ENCODE data around the gene NTPCR.
"Not testable (repeated sequence)": the region's sequence is repeated elsewhere in the genome, so short reads cannot be mapped to it uniquely, and the experiment has no call there.

NTPCR gene

GRCh38 chr1:232987046-232987773, 36.8 kb downstream of the NTPCR start:
- no peak for DNase-seq

DNA sequence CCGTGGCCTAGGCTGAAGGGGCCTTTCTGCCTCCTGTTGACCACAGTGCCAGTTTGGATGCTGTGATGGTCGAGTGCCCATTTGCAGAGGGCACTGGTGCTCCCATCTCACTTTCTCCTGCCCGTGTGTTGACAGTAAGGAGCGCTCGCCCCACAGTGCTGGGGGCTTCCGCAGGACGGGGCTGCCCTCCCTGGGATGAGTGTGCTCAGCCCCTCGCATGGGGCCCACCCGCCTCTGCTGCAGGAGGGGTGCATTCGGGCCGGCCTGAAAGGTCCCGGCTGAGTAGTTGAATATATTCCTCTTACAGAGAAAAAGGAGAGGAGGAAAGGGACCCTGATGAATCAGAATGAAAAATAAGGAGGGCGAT, 37.3 kb downstream of the NTPCR start:
- no peak for DNase-seq

GRCh38 chr1:232988572-232989040, 38.2 kb downstream of the NTPCR start:
- DNase-seq = no peak

- DNase-seq = no peak
Measured at GRCh38 chr1:232990176-232991128, 40.0 kb downstream of the NTPCR start.

DNA sequence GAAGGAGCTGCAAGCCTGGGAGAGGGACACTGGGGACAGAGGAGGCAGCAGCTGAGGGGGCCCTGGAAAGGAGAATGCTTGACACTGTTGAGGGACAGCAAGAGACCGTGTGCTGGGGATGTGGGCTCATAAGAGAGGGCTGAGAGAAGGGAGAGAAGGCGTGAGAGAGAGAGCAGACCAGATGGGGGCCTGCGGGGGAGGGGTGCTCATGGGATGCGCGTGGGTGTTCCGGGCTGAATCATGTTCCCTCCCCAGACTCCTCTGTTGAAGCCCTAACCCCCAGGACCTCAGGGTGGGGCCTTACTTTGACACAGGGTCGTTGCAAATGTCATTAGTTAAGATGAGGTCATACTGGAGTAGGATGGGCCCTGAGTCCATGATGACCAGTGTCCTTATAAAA, 40.8 kb downstream of the NTPCR start:
- DNase-seq = no peak

DNA sequence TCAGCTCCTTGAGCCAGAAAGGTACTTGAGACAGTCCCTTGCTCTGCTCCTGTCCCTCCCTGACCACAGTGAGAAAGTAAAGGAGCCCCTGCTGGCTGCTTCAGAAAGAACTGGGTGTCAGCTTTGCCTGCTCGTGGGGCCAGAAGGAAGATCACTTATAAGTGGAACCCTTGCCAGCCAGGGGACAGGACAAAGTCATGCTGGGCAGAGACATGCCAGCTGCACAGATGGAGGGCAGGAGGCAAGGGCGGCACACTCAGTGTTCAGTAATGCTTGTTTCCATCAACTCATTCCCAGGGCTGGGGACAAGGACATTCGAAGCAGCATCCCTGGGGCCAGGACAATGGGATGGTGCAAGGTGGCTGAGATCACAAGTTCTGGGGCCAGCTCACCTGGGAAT, 41.8 kb downstream of the NTPCR start:
- no peak for DNase-seq

DNA sequence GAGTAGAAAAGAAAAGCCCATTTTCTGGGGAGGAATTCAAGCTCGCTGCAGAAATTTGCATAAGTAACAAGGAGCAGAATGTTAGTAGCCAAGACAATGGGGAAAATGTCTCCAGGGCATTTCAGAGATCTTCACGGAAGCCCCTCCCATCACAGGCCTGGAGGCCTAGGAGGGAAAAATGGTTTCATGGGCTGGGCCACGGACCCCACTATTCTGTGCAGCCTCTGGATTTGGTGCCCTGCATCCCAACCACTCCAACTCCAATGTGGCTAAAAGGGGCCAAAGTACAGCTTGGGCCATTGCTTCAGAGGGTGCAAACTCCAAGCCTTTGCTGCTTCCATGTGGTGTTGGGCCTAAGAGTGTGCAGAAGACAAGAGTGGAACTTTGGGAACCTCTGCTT, 43.1 kb downstream of the NTPCR start:
- no peak for DNase-seq

DNA sequence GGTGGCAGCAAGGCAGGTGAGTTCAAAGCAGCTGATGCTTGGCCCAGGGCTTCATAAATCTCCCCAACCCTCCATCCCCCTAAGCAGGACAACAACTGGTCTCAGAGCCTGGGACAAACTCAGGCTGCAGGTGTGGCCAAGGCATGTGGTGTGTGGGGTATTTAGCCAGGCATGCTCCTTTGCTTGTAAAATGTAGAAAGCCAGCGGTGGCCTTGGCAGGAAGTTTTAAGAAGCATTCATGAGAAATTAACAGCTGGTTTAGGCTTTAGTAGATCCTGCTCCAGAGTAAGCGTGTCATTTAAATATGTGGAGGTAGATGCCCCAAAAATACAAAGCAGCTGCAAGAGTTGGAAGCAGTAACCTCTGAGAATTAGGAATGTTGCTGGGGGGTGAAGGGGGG, 44.8 kb downstream of the NTPCR start:
- no peak for DNase-seq

DNA sequence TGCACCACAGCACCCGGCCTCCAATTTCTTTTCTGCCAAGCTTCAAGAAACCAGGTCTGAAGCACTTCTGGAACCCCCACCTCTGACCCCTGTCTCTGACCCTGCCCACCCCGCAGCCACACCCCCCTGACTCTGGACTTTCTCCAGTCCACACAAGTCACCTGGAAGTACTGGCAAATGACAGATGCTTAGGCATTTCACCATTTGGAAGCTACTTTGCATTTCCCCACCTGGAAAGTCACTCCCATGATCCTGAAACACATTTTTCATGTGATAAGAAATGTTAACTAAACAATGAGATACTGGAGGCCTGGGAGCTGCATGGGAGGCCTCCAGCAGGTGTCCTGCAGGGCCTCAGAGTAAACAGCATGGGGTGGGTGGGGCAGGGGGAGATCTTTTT, 45.7 kb downstream of the NTPCR start:
- DNase-seq = no peak

DNA sequence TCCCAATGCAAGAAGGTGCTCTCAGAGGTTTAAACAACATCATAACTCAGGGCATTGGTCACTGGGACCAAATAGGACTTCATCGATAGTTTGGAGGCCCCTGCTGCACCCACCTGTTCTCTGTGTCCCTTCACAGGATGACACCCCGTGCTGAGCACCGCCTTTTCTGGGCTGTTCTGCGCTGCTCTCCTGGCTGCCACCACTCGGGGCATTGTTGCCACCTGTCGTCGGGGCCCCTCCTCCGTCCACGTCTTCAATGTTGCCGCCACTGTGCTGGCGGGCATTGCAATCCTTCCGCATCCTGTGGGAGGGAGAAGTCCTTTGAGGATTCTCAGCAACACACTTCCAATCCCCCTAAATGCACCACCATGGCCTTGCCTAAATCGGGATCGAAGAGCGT, 47.7 kb downstream of the NTPCR start:
- DNase-seq = no peak

GRCh38 chr1:232998646-232999045, 48.2 kb downstream of the NTPCR start:
- DNase-seq = no peak

- DNase-seq = no peak
Measured at GRCh38 chr1:232999956-233000625, 49.7 kb downstream of the NTPCR start.

GRCh38 chr1:233003638-233004037, 53.2 kb downstream of the NTPCR start:
- not testable (repeated sequence) for DNase-seq

- peak; percentile 48 for DNase-seq
Measured at GRCh38 chr1:233004451-233004850, 54.0 kb downstream of the NTPCR start.

DNA sequence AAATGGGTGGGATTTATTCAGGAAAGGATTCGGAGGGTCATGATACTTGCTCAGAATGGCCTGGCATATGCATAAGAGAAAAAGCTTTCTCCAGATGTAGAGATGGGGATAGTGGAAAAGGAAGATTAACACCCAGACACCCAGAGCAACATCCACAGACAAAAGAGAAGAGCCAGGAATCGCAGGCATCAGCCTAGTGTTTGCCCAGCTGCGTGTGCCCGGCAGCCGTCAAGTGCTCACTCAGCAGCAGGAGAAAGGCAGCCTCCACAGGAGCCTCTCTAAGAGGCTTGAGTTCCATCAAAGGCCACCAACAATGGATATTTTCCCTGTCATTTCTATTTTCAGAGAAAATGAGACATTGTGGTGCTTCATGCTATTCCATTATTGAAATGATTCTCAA, 54.7 kb downstream of the NTPCR start:
- peak; percentile 89 for DNase-seq

DNA sequence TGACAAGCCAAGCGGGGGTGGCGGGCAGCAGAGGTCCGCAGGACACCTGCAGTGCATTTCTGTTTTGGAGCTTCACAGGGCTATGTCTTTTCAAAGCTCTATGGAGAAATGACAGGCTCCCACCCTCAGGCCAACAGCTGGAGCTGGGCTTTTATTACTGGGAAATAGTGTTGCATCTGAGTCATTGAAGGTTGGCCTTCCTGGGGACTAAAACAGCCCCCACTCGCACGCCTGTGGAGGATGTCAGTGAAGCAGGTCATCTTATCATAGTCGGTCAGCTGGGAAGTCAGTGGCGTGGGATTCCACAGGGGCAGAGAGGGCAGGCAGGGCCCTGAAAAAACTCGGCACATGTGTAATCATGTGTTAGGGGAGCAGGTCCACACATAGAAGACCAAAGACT, 55.3 kb downstream of the NTPCR start:
- DNase-seq = peak; percentile 48

- no peak for DNase-seq
Measured at GRCh38 chr1:233006108-233006507, 55.7 kb downstream of the NTPCR start.

DNA sequence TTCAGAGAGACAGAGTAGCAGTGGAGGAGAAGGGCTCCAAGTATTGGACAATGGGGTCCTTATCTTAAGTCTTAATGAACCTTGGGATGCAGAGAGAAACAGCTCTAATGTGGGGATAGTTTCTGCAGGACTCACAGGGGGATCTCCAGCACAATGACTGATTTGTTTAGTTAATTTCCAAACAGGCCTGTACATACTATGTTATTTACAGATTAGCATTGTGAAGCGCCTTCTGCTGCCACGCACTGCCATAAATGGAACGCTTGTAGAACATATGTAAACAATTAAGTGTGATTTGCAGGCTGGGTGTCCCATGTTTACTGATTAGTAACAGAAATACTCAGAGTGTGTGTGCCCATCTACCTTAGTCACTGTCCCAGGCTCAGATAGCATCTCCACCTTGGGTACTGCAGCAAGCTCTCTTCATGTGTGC, 56.1 kb downstream of the NTPCR start:
- DNase-seq = peak; percentile 7

DNA sequence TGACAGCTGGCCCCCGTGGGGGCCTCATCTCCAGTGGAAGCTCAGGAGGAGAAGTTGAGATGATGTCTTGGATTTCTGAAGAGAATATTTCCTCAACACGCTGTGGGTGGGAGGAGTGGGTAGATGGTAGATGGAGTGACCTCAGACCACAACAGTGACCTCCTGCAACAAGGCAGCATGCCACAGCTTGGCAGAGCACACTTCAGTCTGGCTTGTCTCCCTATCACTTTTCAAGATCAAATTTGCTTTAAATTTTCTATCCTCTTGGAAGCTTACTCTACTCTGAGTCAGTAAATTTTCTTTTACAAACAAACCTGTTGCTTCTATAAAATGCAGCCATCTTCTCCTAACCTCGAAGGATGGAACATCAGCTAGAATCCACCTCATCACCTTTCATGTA, 59.7 kb downstream of the NTPCR start:
- no peak for DNase-seq

DNA sequence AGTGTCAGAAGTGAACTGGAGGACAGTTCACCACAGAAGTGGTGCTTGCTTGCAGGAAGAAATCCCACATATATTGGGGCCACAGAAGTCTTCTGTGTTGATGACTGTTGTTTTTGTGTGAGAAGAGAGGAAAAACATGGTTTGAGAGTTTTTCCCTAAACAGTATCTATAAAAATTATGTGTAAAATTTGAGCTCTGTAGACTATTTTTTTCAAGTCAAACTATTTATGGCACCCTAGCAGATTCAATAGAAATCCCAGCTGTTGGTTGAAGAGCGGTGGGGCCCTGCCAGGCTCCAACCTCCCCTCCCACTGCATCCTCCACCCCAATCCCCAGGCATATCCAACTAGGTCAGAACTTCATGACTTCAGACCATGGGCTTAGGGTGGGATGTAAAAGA, 61.6 kb downstream of the NTPCR start:
- no peak for DNase-seq

- no peak for DNase-seq
Measured at GRCh38 chr1:233015965-233016364, 65.6 kb downstream of the NTPCR start.

- DNase-seq = no peak
Measured at GRCh38 chr1:233016798-233017197, 66.4 kb downstream of the NTPCR start.

- DNase-seq = no peak
Measured at GRCh38 chr1:233019083-233019482, 68.7 kb downstream of the NTPCR start.
